ENCODE results near the gene RFWD3. TPM values are rescaled to one million over a fixed set of nuclear protein-coding genes. Genes with fewer than 3 reads are reported as not detected.

The RFWD3 gene
- polyA plus RNA-seq, 3 donors: 5.0 to 8.4 (median 8.4) TPM

DNA sequence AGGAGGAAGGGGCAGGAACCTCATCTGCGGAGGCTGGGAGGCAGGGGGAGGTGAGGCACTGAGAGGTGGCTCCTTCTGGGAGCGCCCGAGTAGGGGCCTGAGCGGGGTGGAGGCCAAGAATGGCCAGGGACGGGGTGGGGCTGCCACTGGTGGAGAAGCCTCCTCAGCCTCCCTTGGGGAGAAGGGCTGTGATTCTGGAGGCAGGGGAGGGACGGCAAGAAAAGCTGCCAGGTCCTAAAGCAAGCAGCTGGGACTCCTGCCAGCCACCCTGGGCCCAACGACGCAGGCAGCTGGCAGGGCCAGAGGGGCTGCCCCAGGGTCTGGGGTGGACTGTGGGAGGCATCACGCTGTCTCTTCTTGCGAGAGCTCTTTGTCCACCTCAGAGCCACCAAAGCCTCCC, 46.6 kb upstream of the RFWD3 start:
- Histone ChIP-seq H3K27ac (ENCODE audit: low read depth in 1 of 2, low read length in 2 of 2) (no peak overlapping the region), H3K4me2 (replicated peaks; ENCODE audit: extremely low read depth, low read length, poor library complexity, severe bottlenecking) (no peak overlapping the region), H3K79me2 (ENCODE audit: insufficient read depth, low read length) (no peaks in the 10 kb centered on the region), H3K27me3 (ENCODE audit: control insufficient read depth in 2 of 2, insufficient read depth in 2 of 2, low read length in 2 of 2) (no peaks in the 10 kb centered on the region), H3K4me1 (ENCODE audit: control insufficient read depth in 1 of 2, insufficient read depth in 2 of 2, low read length in 2 of 2) (peaks cover 13 to 15% of the 10 kb centered on the region in 2 donors), H4K20me1 (ENCODE audit: insufficient read depth, low read length) (no peaks in the 10 kb centered on the region), H2AFZ (ENCODE audit: insufficient read depth, low read depth, low read length, poor library complexity, severe bottlenecking) (no peak overlapping the region), H3K9me3 (replicated peaks in 1 of 2; ENCODE audit: control insufficient read depth in 1 of 2, insufficient read depth in 1 of 2, low read length in 2 of 2) (no peaks in the 10 kb centered on the region), H3K9ac (ENCODE audit: insufficient read depth, low read length, poor library complexity, severe bottlenecking) (no peak overlapping the region), H3K36me3 (replicated peaks in 1 of 2; ENCODE audit: control insufficient read depth in 1 of 2, insufficient read depth in 2 of 2, low read length in 2 of 2) (no peaks in the 10 kb centered on the region), H3K4me3 (replicated peaks in 1 of 3; ENCODE audit: low read depth in 2 of 3, low read length in 3 of 3) (no peak overlapping the region)
- Mint-ChIP-seq H3K36me3 (no peaks in the 10 kb centered on the region), H3K27me3 (ENCODE audit: low read depth in 3 of 3) (peaks cover 1 to 3% (median 2%) of the 10 kb centered on the region in 3 donors), H3K27ac (no peak overlapping the region), H3K4me1 (peaks cover 15% of the 10 kb centered on the region), H3K4me3 (no peak overlapping the region), H3K9me3 (no peaks in the 10 kb centered on the region)
- TF ChIP-seq CTCF (IDR thresholded peaks at IDR 0.05): no peak
- intact Hi-C loops (cut with micrococcal nuclease): no loop called here
- 88% methylated on average over 8 of the region's 10 CpGs for WGBS (ENCODE audit: insufficient coverage)
- no peak for DNase-seq

GRCh38 chr16:74711938-74712337, 45.3 kb upstream of the RFWD3 start:
- H3K79me2 ChIP-seq (ENCODE audit: insufficient read depth, low read length): no peaks in the 10 kb centered on the region
- no peak for TF ChIP-seq CTCF (IDR thresholded peaks at IDR 0.05)
- H3K9me3 Mint-ChIP-seq: no peaks in the 10 kb centered on the region
- H3K27me3 ChIP-seq (ENCODE audit: control insufficient read depth in 2 of 2, insufficient read depth in 2 of 2, low read length in 2 of 2): no peaks in the 10 kb centered on the region
- H3K9me3 ChIP-seq (replicated peaks in 1 of 2; ENCODE audit: control insufficient read depth in 1 of 2, insufficient read depth in 1 of 2, low read length in 2 of 2): no peaks in the 10 kb centered on the region
- no peak overlapping the region for H3K4me3 Mint-ChIP-seq
- DNase-seq: no peak
- no peak overlapping the region for H2AFZ ChIP-seq (ENCODE audit: insufficient read depth, low read depth, low read length, poor library complexity, severe bottlenecking)
- H3K36me3 ChIP-seq (replicated peaks in 1 of 2; ENCODE audit: control insufficient read depth in 1 of 2, insufficient read depth in 2 of 2, low read length in 2 of 2): no peaks in the 10 kb centered on the region
- no peak overlapping the region for H3K27ac Mint-ChIP-seq
- H3K27ac ChIP-seq (ENCODE audit: low read depth in 1 of 2, low read length in 2 of 2): no peak overlapping the region
- intact Hi-C loops (cut with micrococcal nuclease): no loop called here
- H3K27me3 Mint-ChIP-seq (ENCODE audit: low read depth in 3 of 3): peaks cover 0 to 2% (median 1%) of the 10 kb centered on the region in 3 donors
- no peak overlapping the region for H3K4me3 ChIP-seq (replicated peaks in 1 of 3; ENCODE audit: low read depth in 2 of 3, low read length in 3 of 3)
- no peak overlapping the region for H3K9ac ChIP-seq (ENCODE audit: insufficient read depth, low read length, poor library complexity, severe bottlenecking)
- 94% methylated on average over 12 of the region's 12 CpGs for WGBS (ENCODE audit: insufficient coverage)
- peaks cover 19% of the 10 kb centered on the region for H3K4me1 Mint-ChIP-seq
- H4K20me1 ChIP-seq (ENCODE audit: insufficient read depth, low read length): no peaks in the 10 kb centered on the region
- no peak overlapping the region for H3K4me2 ChIP-seq (replicated peaks; ENCODE audit: extremely low read depth, low read length, poor library complexity, severe bottlenecking)
- no peaks in the 10 kb centered on the region for H3K36me3 Mint-ChIP-seq
- H3K4me1 ChIP-seq (ENCODE audit: control insufficient read depth in 1 of 2, insufficient read depth in 2 of 2, low read length in 2 of 2): peaks cover 16 to 18% of the 10 kb centered on the region in 2 donors
